ENCODE measurements around the gene MYOF.
A peak's percentile ranks its signal among the peaks of the same experiment; 100 is the strongest.
"Not testable (repeated sequence)": the region's sequence is repeated elsewhere in the genome, so short reads cannot be mapped to it uniquely, and the experiment has no call there.

The MYOF gene

GRCh38 chr10:93379731-93380575 is 102.2 kb downstream of the MYOF start:
- Mint-ChIP-seq H3K4me3 (peak overlapping the region; percentile 71), H3K27me3 (no peaks in the 10 kb centered on the region), H3K9me3 (no peaks in the 10 kb centered on the region), H3K36me3 (ENCODE audit: low read depth) (peaks cover 26% of the 10 kb centered on the region), H3K4me1 (ENCODE audit: low read depth) (peaks cover 57% of the 10 kb centered on the region), H3K27ac (peak overlapping the region; percentile 99)

GRCh38 chr10:93378997-93379730 is 103.0 kb downstream of the MYOF start:
- Mint-ChIP-seq H3K4me3 (peak overlapping the region; percentile 71), H3K36me3 (ENCODE audit: low read depth) (peaks cover 29% of the 10 kb centered on the region), H3K9me3 (no peaks in the 10 kb centered on the region), H3K27ac (peak overlapping the region; percentile 99), H3K27me3 (no peaks in the 10 kb centered on the region), H3K4me1 (ENCODE audit: low read depth) (peaks cover 54% of the 10 kb centered on the region)

GRCh38 chr10:93378039-93378438 is 104.1 kb downstream of the MYOF start:
- Mint-ChIP-seq H3K27ac (peak overlapping the region; percentile 29), H3K4me3 (no peak overlapping the region), H3K27me3 (no peaks in the 10 kb centered on the region), H3K9me3 (no peaks in the 10 kb centered on the region), H3K36me3 (ENCODE audit: low read depth) (peaks cover 33% of the 10 kb centered on the region), H3K4me1 (ENCODE audit: low read depth) (peaks cover 50% of the 10 kb centered on the region)

GRCh38 chr10:93376372-93377293 is 105.5 kb downstream of the MYOF start:
- Mint-ChIP-seq H3K27ac (peak overlapping the region; percentile 42), H3K4me3 (no peak overlapping the region), H3K9me3 (no peaks in the 10 kb centered on the region), H3K4me1 (ENCODE audit: low read depth) (peaks cover 50% of the 10 kb centered on the region), H3K36me3 (ENCODE audit: low read depth) (peaks cover 38% of the 10 kb centered on the region), H3K27me3 (no peaks in the 10 kb centered on the region)

- no peak overlapping the region for H3K27ac Mint-ChIP-seq
- H3K36me3 Mint-ChIP-seq (ENCODE audit: low read depth) = peaks cover 41% of the 10 kb centered on the region
- H3K27me3 Mint-ChIP-seq = peaks cover 5% of the 10 kb centered on the region
- no peaks in the 10 kb centered on the region for H3K9me3 Mint-ChIP-seq
- no peak overlapping the region for H3K4me3 Mint-ChIP-seq
- H3K4me1 Mint-ChIP-seq (ENCODE audit: low read depth) = peaks cover 3% of the 10 kb centered on the region
These were observed 111.2 kb downstream of the MYOF start for GRCh38 chr10:93370961-93371360.

GRCh38 chr10:93369588-93370164 is 112.5 kb downstream of the MYOF start:
- Mint-ChIP-seq H3K27ac (no peak overlapping the region), H3K4me1 (ENCODE audit: low read depth) (no peaks in the 10 kb centered on the region), H3K27me3 (peaks cover 5% of the 10 kb centered on the region), H3K36me3 (ENCODE audit: low read depth) (peaks cover 44% of the 10 kb centered on the region), H3K9me3 (no peaks in the 10 kb centered on the region), H3K4me3 (no peak overlapping the region)

GRCh38 chr10:93368210-93368609 is 113.9 kb downstream of the MYOF start:
- Mint-ChIP-seq H3K9me3 (no peaks in the 10 kb centered on the region), H3K4me1 (ENCODE audit: low read depth) (no peaks in the 10 kb centered on the region), H3K27me3 (peaks cover 5% of the 10 kb centered on the region), H3K4me3 (no peak overlapping the region), H3K36me3 (ENCODE audit: low read depth) (peaks cover 31% of the 10 kb centered on the region), H3K27ac (no peak overlapping the region)

- no peak overlapping the region for H3K27ac Mint-ChIP-seq
- H3K27me3 Mint-ChIP-seq = peaks cover 5% of the 10 kb centered on the region
- no peak overlapping the region for H3K4me3 Mint-ChIP-seq
- no peaks in the 10 kb centered on the region for H3K4me1 Mint-ChIP-seq (ENCODE audit: low read depth)
- peaks cover 36% of the 10 kb centered on the region for H3K36me3 Mint-ChIP-seq (ENCODE audit: low read depth)
- no peaks in the 10 kb centered on the region for H3K9me3 Mint-ChIP-seq
These were observed 114.5 kb downstream of the MYOF start for GRCh38 chr10:93367664-93368063.

- H3K36me3 Mint-ChIP-seq (ENCODE audit: low read depth) = peaks cover 33% of the 10 kb centered on the region
- no peak overlapping the region for H3K27ac Mint-ChIP-seq
- peaks cover 9% of the 10 kb centered on the region for H3K27me3 Mint-ChIP-seq
- no peaks in the 10 kb centered on the region for H3K4me1 Mint-ChIP-seq (ENCODE audit: low read depth)
- H3K4me3 Mint-ChIP-seq = no peak overlapping the region
- no peaks in the 10 kb centered on the region for H3K9me3 Mint-ChIP-seq
These were observed 117.2 kb downstream of the MYOF start for GRCh38 chr10:93364966-93365365.

GRCh38 chr10:93363891-93364648 is 118.1 kb downstream of the MYOF start:
- peaks cover 30% of the 10 kb centered on the region for H3K36me3 Mint-ChIP-seq (ENCODE audit: low read depth)
- no peaks in the 10 kb centered on the region for H3K9me3 Mint-ChIP-seq
- H3K4me1 Mint-ChIP-seq (ENCODE audit: low read depth) = no peaks in the 10 kb centered on the region
- H3K27me3 Mint-ChIP-seq = peaks cover 4% of the 10 kb centered on the region
- no peak overlapping the region for H3K4me3 Mint-ChIP-seq
- H3K27ac Mint-ChIP-seq = no peak overlapping the region

- Mint-ChIP-seq H3K4me1 (ENCODE audit: low read depth) (peaks cover 14% of the 10 kb centered on the region), H3K27me3 (peaks cover 17% of the 10 kb centered on the region), H3K27ac (peak overlapping the region; percentile 50), H3K36me3 (ENCODE audit: low read depth) (peaks cover 56% of the 10 kb centered on the region)
- not testable (repeated sequence) for H3K9me3 Mint-ChIP-seq, H3K4me3 Mint-ChIP-seq
These were observed 123.7 kb downstream of the MYOF start for GRCh38 chr10:93358398-93358797.

- Mint-ChIP-seq H3K36me3 (ENCODE audit: low read depth) (peaks cover 54% of the 10 kb centered on the region), H3K4me3 (no peak overlapping the region), H3K27me3 (peaks cover 19% of the 10 kb centered on the region), H3K4me1 (ENCODE audit: low read depth) (peaks cover 14% of the 10 kb centered on the region), H3K27ac (peak overlapping the region; percentile 28), H3K9me3 (no peaks in the 10 kb centered on the region)
These were observed 124.5 kb downstream of the MYOF start for GRCh38 chr10:93357680-93358079.

- no peaks in the 10 kb centered on the region for H3K9me3 Mint-ChIP-seq
- H3K27me3 Mint-ChIP-seq = peaks cover 21% of the 10 kb centered on the region
- peaks cover 14% of the 10 kb centered on the region for H3K4me1 Mint-ChIP-seq (ENCODE audit: low read depth)
- H3K27ac Mint-ChIP-seq = no peak overlapping the region
- H3K4me3 Mint-ChIP-seq = no peak overlapping the region
- peaks cover 58% of the 10 kb centered on the region for H3K36me3 Mint-ChIP-seq (ENCODE audit: low read depth)
These were observed 125.6 kb downstream of the MYOF start for GRCh38 chr10:93356516-93356915.

Data from stimulated activated naive CD8-positive, alpha-beta T cell treated with anti-CD3 and anti-CD28 coated beads, Interleukin-15, Interleukin-2, amounts not matched to agents 100 ng/mL and 50 ng/mL, for 24 hours (primary cell).